ENCODE results near the gene CENPW. TPM values are rescaled to one million over a fixed set of nuclear protein-coding genes. Genes with fewer than 3 reads are reported as not detected.

The CENPW gene
- polyA plus RNA-seq (ENCODE audit: insufficient read length in 3 of 3), result 10 to 100 TPM; 22.1 to 35.0 (median 29.9) TPM
- long read RNA-seq, donor 1, transcript CENPW-203 (3 exons, 750 nt), result major isoform, 29 of 31 reads
- long read RNA-seq, donor 1, partial matches to known transcripts, result 0 of 31 reads
- long read RNA-seq, donor 1, other reads (novel, unspliced or antisense), result 0 of 31 reads
- long read RNA-seq, donor 2, transcript CENPW-203 (3 exons, 750 nt), result major isoform, 31 of 31 reads
- long read RNA-seq, donor 2, partial matches to known transcripts, result 0 of 31 reads
- long read RNA-seq, donor 2, other reads (novel, unspliced or antisense), result 0 of 31 reads
- long read RNA-seq, donor 3, transcript CENPW-203 (3 exons, 750 nt), result major isoform, 29 of 34 reads
- long read RNA-seq, donor 3, transcript CENPW-201 (3 exons, 528 nt), result minor isoform, 5 of 34 reads
- long read RNA-seq, donor 3, partial matches to known transcripts, result 0 of 34 reads
- long read RNA-seq, donor 3, other reads (novel, unspliced or antisense), result 0 of 34 reads
- long read RNA-seq, donor 4, transcript CENPW-203 (3 exons, 750 nt), result major isoform, 24 of 24 reads
- long read RNA-seq, donor 4, partial matches to known transcripts, result 0 of 24 reads
- long read RNA-seq, donor 4, other reads (novel, unspliced or antisense), result 0 of 24 reads
- long read RNA-seq, donor 5, result 0 reads
- long read RNA-seq, donor 6, transcript CENPW-203 (3 exons, 750 nt), result major isoform, 20 of 20 reads
- long read RNA-seq, donor 6, partial matches to known transcripts, result 0 of 20 reads
- long read RNA-seq, donor 6, other reads (novel, unspliced or antisense), result 0 of 20 reads
- long read RNA-seq, donor 7, transcript CENPW-203 (3 exons, 750 nt), result major isoform, 40 of 43 reads
- long read RNA-seq, donor 7, partial matches to known transcripts, result 0 of 43 reads
- long read RNA-seq, donor 7, other reads (novel, unspliced or antisense), result 0 of 43 reads
- long read RNA-seq, donor 8, result 0 reads
- long read RNA-seq, donor 9, transcript CENPW-203 (3 exons, 750 nt), result major isoform, 19 of 19 reads
- long read RNA-seq, donor 9, partial matches to known transcripts, result 0 of 19 reads
- long read RNA-seq, donor 9, other reads (novel, unspliced or antisense), result 0 of 19 reads
- long read RNA-seq, donor 10, transcript CENPW-203 (3 exons, 750 nt), result major isoform, 28 of 30 reads
- long read RNA-seq, donor 10, partial matches to known transcripts, result 0 of 30 reads
- long read RNA-seq, donor 10, other reads (novel, unspliced or antisense), result 0 of 30 reads
- long read RNA-seq, donor 11, transcript CENPW-203 (3 exons, 750 nt), result major isoform, 21 of 23 reads
- long read RNA-seq, donor 11, partial matches to known transcripts, result 0 of 23 reads
- long read RNA-seq, donor 11, other reads (novel, unspliced or antisense), result 0 of 23 reads
- long read RNA-seq, donor 12, transcript CENPW-203 (3 exons, 750 nt), result major isoform, 11 of 13 reads
- long read RNA-seq, donor 12, partial matches to known transcripts, result 0 of 13 reads
- long read RNA-seq, donor 12, other reads (novel, unspliced or antisense), result 0 of 13 reads
- long read RNA-seq, donor 13, result 0 reads
- long read RNA-seq, donor 14, transcript CENPW-203 (3 exons, 750 nt), result major isoform, 18 of 19 reads
- long read RNA-seq, donor 14, partial matches to known transcripts, result 0 of 19 reads
- long read RNA-seq, donor 14, other reads (novel, unspliced or antisense), result 0 of 19 reads
- long read RNA-seq, donor 15, transcript CENPW-203 (3 exons, 750 nt), result major isoform, 11 of 11 reads
- long read RNA-seq, donor 15, partial matches to known transcripts, result 0 of 11 reads
- long read RNA-seq, donor 15, other reads (novel, unspliced or antisense), result 0 of 11 reads
- long read RNA-seq, donor 16, transcript CENPW-201 (3 exons, 528 nt), result minor isoform, 6 of 57 reads
- long read RNA-seq, donor 16, transcript CENPW-203 (3 exons, 750 nt), result major isoform, 51 of 57 reads
- long read RNA-seq, donor 16, partial matches to known transcripts, result 0 of 57 reads
- long read RNA-seq, donor 16, other reads (novel, unspliced or antisense), result 0 of 57 reads

DNA sequence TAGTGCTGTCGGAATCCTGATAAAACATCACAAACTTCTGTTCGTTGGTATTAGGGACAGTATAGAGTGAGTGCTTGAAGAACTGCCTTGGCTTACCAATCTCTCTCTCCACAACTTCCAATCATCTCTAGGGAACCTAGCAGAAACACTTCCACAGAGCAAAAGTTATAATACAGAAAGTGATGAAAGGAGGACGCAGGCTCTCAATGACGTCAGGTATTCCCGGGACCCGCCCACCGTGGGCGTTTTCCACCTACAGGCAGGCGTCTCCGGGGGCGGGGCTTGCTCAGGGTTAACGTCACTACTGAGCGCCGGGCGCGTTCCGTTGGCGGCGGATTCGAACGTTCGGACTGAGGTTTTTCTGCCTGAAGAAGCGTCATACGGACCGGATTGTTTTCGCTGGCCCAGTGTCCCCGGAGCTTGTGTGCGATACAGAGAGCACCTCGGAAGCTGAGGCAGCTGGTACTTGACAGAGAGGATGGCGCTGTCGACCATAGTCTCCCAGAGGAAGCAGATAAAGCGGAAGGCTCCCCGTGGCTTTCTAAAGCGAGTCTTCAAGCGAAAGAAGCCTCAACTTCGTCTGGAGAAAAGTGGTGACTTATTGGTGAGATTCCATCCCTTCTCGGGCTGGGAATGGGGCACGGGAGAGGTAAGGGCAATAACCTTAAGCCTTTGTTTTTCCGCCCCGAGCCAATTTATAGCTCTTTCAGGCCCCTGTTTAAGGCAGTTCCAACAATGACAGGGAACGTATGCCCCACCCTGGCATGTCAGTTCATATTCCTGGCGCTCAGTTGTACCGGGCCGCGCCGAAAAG, at the start of gene CENPW:
Gene CENPW (plus strand): TSS at position 320 of the 814 bp plus-strand sequence. CDS start 159 bp downstream, at position 479.
- peak; percentile 49 to 89 (median 80) for DNase-seq (ENCODE audit: extremely low read depth in 1 of 11, low read depth in 9 of 11, low spot score in 4 of 11)

DNA sequence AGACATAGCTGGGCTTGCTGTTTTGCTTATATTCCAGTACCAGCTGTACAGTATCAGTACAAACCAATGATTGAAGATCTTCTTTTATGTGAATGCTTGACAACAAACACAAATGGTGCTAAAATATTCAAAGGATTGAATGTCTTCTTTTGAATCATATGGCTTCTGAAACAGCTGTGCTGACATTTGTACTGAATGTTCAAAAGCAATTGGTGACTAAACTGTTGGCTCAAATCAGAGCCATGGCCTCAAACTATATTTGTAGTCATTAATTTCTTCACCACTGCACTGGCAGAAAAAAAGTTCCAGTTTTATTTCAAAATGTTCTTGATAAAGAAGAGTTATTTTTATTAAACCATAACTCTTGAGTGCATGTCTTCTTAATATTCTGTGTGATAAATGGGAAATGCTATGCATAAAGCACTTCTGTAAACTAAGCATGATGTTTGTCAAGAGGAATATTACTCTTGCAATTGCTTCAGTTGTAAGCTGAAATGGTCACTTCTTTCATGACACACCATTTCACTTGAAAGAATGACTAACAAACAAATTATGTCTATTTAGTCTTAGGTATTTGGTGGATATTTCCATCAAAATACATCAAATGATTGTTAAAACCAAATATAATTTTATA, 45.9 kb upstream of the CENPW start:
- no peak for DNase-seq (ENCODE audit: extremely low read depth in 1 of 11, low read depth in 9 of 11, low spot score in 4 of 11)

GRCh38 chr6:126300126-126300525, 39.8 kb upstream of the CENPW start:
- DNase-seq (ENCODE audit: extremely low read depth in 1 of 11, low read depth in 9 of 11, low spot score in 4 of 11), result no peak

DNA sequence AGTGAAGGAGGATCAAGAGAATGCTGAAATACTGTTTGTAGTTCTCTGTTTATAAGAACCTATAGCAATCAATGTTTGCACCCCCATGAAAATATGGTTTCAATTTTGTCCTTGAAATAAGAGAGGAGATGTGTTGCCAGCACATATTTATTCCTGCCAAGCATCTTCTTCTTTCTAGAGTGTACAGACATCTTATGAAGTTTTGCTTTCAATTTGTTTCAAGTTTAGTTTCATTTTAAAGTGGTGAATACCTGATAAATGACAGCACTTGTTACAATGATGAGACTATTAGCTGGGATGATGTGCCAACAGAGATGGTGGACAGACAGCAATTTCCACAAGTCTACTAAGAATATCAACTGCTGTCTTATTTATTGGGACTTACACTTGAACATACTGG, 39.2 kb upstream of the CENPW start:
- DNase-seq (ENCODE audit: extremely low read depth in 1 of 11, low read depth in 9 of 11, low spot score in 4 of 11), result no peak

GRCh38 chr6:126302191-126302590, 37.7 kb upstream of the CENPW start:
- no peak for DNase-seq (ENCODE audit: extremely low read depth in 1 of 11, low read depth in 9 of 11, low spot score in 4 of 11)

- no peak for DNase-seq (ENCODE audit: extremely low read depth in 1 of 11, low read depth in 9 of 11, low spot score in 4 of 11)
Observed at GRCh38 chr6:126307849-126308248, 32.1 kb upstream of the CENPW start.

- DNase-seq (ENCODE audit: extremely low read depth in 1 of 11, low read depth in 9 of 11, low spot score in 4 of 11), result no peak
Observed at GRCh38 chr6:126308362-126308761, 31.6 kb upstream of the CENPW start.

DNA sequence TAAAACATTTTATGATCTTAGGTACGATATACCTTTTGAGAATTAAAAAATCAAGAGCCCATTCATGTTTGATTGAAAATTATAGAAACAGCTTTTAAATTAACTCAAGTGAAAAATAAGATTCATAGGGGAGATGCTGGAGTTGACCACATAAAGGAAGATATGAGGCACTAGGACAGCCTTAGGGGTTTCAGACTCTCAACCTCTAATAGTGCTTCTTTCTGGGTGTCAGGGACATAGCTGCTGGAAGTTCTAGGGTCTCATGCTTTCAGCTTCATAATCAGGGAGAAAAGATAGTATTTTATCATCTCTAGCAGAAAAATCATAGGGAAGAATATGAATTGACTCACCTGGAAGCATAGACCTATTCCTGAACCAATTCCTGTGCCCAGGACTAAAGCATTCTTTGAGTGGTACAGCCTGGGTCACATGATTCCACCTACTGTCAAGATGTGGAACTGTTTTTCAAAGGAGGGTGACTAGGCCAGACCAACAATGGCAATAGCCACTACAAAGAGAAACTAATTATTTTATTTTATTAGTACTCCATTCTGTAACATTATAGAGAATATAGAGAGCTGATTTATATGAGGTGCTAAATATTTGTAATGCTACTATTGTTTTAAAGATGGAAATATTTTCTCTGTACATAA, 27.8 kb upstream of the CENPW start:
- DNase-seq (ENCODE audit: extremely low read depth in 1 of 11, low read depth in 9 of 11, low spot score in 4 of 11), result no peak

- DNase-seq (ENCODE audit: extremely low read depth in 1 of 11, low read depth in 9 of 11, low spot score in 4 of 11), result no peak
Observed at GRCh38 chr6:126313941-126314340, 26.0 kb upstream of the CENPW start.

- DNase-seq (ENCODE audit: extremely low read depth in 1 of 11, low read depth in 9 of 11, low spot score in 4 of 11), result no peak
Observed at GRCh38 chr6:126318797-126319196, 21.1 kb upstream of the CENPW start.

DNA sequence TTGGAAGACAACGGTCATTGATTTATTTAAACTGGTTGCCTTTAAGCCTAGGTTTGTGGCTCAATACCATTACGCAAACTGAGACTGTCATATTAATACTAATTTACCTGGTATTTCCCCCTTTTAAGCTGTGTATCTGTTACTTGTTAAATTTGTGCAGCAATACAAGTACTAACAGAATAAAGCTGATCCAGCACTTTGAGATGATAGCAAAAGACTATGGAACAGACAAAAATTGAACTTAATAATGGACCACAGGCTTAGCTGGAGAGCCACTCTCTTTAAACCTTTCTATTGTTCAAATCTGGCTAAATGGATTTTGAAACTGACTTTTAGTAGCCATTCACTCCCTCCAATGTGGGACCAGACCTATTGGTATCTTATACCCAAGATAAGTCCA, 6.2 kb upstream of the CENPW start:
- no peak for DNase-seq (ENCODE audit: extremely low read depth in 1 of 11, low read depth in 9 of 11, low spot score in 4 of 11)

DNA sequence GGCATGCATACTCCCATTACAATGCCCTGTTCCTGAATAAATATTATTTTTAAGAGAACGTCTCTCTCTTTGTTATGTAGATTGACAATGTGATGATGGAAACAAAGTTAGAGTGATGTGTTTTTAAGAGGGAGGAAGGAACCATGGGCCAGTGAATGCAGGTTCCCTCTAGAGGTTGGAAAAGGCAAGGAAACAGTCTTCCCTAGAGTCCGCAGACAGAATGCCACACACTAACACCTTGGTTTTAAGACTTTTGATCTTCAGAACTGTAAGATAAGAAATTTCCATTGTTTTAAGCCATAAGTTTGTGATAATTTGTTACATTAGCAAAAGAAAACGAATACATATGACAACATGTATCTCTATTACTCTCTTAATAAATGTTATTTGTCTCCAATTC, 4.7 kb upstream of the CENPW start:
- DNase-seq (ENCODE audit: extremely low read depth in 1 of 11, low read depth in 9 of 11, low spot score in 4 of 11), result no peak

DNA sequence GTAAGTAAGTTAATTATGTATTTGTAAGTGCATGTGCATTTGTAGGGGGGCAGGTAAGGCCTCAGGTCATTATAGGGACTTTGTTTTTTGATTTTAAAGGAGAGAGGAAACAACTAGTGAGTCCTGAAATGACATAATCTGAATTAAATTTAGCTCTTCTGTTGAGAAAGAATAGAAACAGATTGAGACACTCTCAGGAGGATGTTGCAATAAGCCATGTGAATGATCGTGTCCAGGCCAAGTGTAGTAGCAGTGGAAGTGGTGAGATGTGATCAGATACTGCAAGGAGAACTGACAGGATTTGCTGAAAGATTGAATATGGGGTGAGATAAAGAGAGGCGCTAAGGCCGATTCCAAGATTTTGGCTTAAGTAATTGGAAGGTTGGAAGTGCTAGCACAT, 2.6 kb upstream of the CENPW start:
- no peak for DNase-seq (ENCODE audit: extremely low read depth in 1 of 11, low read depth in 9 of 11, low spot score in 4 of 11)

- DNase-seq (ENCODE audit: extremely low read depth in 1 of 11, low read depth in 9 of 11, low spot score in 4 of 11), result no peak
Observed at GRCh38 chr6:126341126-126341525, 1.2 kb downstream of the CENPW start.

DNA sequence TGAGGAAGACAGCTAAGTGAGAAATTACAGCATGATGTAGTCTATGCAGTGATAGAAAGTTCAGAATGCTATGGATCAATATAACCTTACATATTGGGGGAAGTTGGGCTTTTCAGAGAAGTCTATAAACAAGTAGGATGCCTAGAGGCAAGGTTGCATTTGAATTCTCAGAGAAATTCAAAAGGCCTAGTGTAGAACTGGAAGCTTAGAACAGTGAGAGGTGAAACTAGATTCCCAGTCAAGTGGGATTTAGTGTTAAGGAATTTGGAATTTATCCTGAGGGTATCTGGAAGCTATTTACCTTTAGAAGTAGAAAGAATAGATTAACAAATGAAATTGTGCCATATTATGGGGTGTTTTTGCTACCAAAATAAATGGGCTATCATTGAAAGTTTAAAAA, 4.3 kb downstream of the CENPW start:
- no peak for DNase-seq (ENCODE audit: extremely low read depth in 1 of 11, low read depth in 9 of 11, low spot score in 4 of 11)

DNA sequence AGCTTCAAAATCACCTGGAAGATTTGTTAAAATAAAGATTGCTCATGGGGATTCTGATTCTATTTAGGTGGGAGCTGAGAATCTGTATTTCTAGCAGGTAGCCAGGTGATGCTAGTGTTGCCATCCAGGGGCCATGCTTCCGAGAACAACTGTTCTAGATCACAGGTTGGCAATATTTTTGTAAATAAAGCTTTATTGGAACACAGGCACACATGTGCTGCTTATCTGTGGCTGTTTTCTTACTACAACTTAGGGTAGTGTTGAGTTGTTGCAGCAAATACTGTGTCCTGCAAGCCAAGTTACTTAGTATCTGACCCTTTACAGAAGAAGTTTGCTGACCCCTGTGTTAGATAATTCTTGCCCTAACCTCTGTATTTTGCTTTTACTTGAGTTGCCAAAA, 12.0 kb downstream of the CENPW start:
- no peak for DNase-seq (ENCODE audit: extremely low read depth in 1 of 11, low read depth in 9 of 11, low spot score in 4 of 11)
